Ishikawa (cell line): ENCODE measurements around the gene NOM1.

Experiments used
- EGR1 ChIP-seq: IDR thresholded peaks from 2 replicates; pipeline ENCODE4 v1.6.1; 2012
- EP300 ChIP-seq: IDR thresholded peaks from 2 replicates; pipeline ENCODE4 v1.6.1; 2012; ENCODE audit warnings: borderline replicate concordance
- REST ChIP-seq: IDR thresholded peaks from 2 replicates; pipeline ENCODE4 v1.6.1; 2012; ENCODE audit warnings: low read depth, mild to moderate bottlenecking
- TAF1 ChIP-seq: IDR thresholded peaks from 2 replicates; pipeline ENCODE4 v1.6.1; 2012; ENCODE audit warnings: low read depth, mild to moderate bottlenecking
- TEAD4 ChIP-seq: IDR thresholded peaks from 2 replicates; pipeline ENCODE4 v1.6.1; 2012
- TF ChIP-seq, protein P1 (sequence below): IDR thresholded peaks from 2 replicates; pipeline ENCODE4 v1.6.1; 2012

GRCh38 chr7:156935250-156935649, 14.3 kb upstream of the NOM1 start:
- TF ChIP-seq EGR1 (no peak), EP300 (no peak), TEAD4 (no peak), REST (no peak), TAF1 (no peak)
- TF ChIP-seq, protein P1, sequence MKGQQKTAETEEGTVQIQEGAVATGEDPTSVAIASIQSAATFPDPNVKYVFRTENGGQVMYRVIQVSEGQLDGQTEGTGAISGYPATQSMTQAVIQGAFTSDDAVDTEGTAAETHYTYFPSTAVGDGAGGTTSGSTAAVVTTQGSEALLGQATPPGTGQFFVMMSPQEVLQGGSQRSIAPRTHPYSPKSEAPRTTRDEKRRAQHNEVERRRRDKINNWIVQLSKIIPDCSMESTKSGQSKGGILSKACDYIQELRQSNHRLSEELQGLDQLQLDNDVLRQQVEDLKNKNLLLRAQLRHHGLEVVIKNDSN = no peak
